Gastrocnemius medialis (tissue), 4 donors: ENCODE data around the gene GMPPA.

Source experiments
- POLR2A ChIP-seq, 2 donors: fragments of 450-650 bp; IDR thresholded peaks; one replicate each; pipeline ENCODE4 v1.6.1; 2017; ENCODE audit warnings: antibody characterized with exemption in 2 of 2, mild to moderate bottlenecking in 2 of 2, moderate library complexity in 2 of 2
- TF ChIP-seq, protein P1 (sequence below), 5 experiments: fragments of 450-650 bp in 3 of 5; fragments of 200-600 bp in 2 of 5; sonication (generic) in 2 of 5; IDR thresholded peaks in 4 of 5; conservative IDR thresholded peaks in 1 of 5; 1 replicate in 4 of 5; 2 replicates in 1 of 5; pipeline ENCODE4 v1.5.1; 2016 to 2019; ENCODE audit warnings: antibody characterized with exemption in 5 of 5, mild to moderate bottlenecking in 3 of 5, moderate library complexity in 3 of 5

DNA sequence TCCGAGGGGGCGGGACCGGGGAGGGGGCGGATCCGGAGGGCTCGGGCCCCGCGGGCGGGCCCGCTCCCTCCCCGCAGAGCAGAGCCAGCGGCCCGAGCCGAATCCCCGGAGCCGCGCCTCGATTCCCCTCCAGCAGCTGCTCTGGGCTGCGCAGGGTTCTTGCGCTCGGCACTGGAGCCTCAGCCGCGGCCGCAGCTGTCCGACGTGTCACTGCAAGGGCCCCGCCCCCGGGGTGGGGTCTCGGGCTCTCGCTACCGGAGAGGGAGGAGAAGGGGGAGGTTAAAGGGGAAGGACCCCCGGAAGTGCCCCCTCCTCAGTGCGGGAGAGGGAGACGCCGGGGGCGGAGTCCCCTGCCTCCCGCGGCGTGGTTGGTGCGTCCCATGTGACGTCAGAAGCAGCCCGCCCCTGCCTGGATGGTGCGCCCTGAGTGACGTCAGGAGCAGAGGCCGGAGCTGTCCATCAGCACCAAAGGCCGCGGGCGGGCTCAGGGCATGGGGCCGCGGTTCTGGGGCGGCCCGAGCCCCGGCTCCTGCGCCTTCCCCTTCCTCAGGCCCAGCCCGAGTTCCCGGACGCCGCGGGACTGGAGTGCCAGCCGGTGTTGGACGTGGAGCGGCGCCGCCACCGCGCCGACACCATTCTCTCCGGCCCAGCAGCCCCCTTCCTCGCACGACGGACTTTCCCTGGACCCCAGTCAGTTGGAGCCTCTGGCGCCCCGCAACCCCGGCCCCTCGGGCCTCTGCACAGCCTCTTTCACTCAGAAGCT is 45.1 kb downstream of the GMPPA start, which contains the start of the genes CHPF and TMEM198:
- TF ChIP-seq, protein P1, sequence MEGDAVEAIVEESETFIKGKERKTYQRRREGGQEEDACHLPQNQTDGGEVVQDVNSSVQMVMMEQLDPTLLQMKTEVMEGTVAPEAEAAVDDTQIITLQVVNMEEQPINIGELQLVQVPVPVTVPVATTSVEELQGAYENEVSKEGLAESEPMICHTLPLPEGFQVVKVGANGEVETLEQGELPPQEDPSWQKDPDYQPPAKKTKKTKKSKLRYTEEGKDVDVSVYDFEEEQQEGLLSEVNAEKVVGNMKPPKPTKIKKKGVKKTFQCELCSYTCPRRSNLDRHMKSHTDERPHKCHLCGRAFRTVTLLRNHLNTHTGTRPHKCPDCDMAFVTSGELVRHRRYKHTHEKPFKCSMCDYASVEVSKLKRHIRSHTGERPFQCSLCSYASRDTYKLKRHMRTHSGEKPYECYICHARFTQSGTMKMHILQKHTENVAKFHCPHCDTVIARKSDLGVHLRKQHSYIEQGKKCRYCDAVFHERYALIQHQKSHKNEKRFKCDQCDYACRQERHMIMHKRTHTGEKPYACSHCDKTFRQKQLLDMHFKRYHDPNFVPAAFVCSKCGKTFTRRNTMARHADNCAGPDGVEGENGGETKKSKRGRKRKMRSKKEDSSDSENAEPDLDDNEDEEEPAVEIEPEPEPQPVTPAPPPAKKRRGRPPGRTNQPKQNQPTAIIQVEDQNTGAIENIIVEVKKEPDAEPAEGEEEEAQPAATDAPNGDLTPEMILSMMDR (IDR thresholded peaks at IDR 0.05 in 4 of 5, conservative IDR thresholded peaks at IDR 0.05 in 1 of 5): no peak
- peak; percentile 71 to 89 for TF ChIP-seq POLR2A (IDR thresholded peaks at IDR 0.05)
